PC-3 (cell line): Measurements from ENCODE around the gene LRRC42. TPM values are rescaled to one million over a fixed set of nuclear protein-coding genes. Genes with fewer than 3 reads are reported as not detected.

Experiments used
- ATAC-seq: fragments of 200-7000 bp; cut with Tn5 transposase; 2 replicates; pipeline ENCODE4 v1.9.1; 2020; ENCODE audit warnings: mild to moderate bottlenecking, moderate library complexity
- BruUV-seq: library from RNA; stranded (reverse); fragments of 400-500 nt; replicated peaks from 2 replicates; lab custom pipeline; 2021; lab: Mats Ljungman, UMichigan
- CTCF ChIA-PET: fragments of 300-600 bp; sonication (Branson Sonifier 250); formaldehyde crosslinking; loops from one replicate; lab custom pipeline; 2022; ENCODE audit warnings: antibody characterized with exemption; lab: Charles Lee
- POLR2A ChIA-PET: fragments of 300-600 bp; sonication (Branson Sonifier 250); formaldehyde crosslinking; loops from one replicate; lab custom pipeline; 2022; ENCODE audit warnings: antibody characterized with exemption; ENCODE audit not compliant: unreplicated experiment; lab: Charles Lee
- DNase-seq: peaks from one replicate; pipeline ENCODE4 v3.0.0-alpha.2; 2015
- H2AFZ ChIP-seq: fragments of 300-600 bp; sonication (generic); 2 replicates; pipeline ENCODE4 v1.6.0; 2016; ENCODE audit warnings: antibody characterized with exemption, low read length
- H3F3A ChIP-seq: fragments of 300-600 bp; sonication (generic); one replicate; pipeline ENCODE4 v1.6.0; 2017; ENCODE audit warnings: antibody characterized with exemption, low read length, control low read depth, mild to moderate bottlenecking; ENCODE audit not compliant: unreplicated experiment
- H3K27ac ChIP-seq: fragments of 300-600 bp; sonication (generic); 2 replicates; pipeline ENCODE4 v1.5.1; 2016; ENCODE audit warnings: mild to moderate bottlenecking, low read length
- H3K27me3 ChIP-seq: fragments of 300-600 bp; sonication (generic); 2 replicates; pipeline ENCODE4 v1.6.1; 2016; ENCODE audit warnings: low read length, mixed read lengths
- H3K36me3 ChIP-seq: fragments of 300-600 bp; sonication (generic); 2 replicates; pipeline ENCODE4 v1.6.1; 2016; ENCODE audit warnings: low read depth, mixed run types, low read length, mixed read lengths
- H3K4me1 ChIP-seq: fragments of 300-600 bp; sonication (generic); 2 replicates; pipeline ENCODE4 v1.5.1; 2016; ENCODE audit warnings: low read length; ENCODE audit not compliant: insufficient read depth
- H3K4me2 ChIP-seq: fragments of 300-600 bp; sonication (generic); 2 replicates; pipeline ENCODE4 v1.6.0; 2016; ENCODE audit warnings: low read length
- H3K4me3 ChIP-seq: fragments of 300-600 bp; sonication (generic); 2 replicates; pipeline ENCODE4 v1.5.1; 2016; ENCODE audit warnings: mild to moderate bottlenecking, low read length, mixed read lengths
- H3K79me2 ChIP-seq: fragments of 300-600 bp; sonication (generic); 2 replicates; pipeline ENCODE4 v1.6.1; 2017; ENCODE audit warnings: low read length, mixed read lengths
- H3K9ac ChIP-seq: fragments of 300-600 bp; sonication (generic); 2 replicates; pipeline ENCODE4 v1.6.0; 2016; ENCODE audit warnings: mild to moderate bottlenecking, low read length
- H3K9me2 ChIP-seq: fragments of 300-600 bp; sonication (generic); replicated peaks from 2 replicates; pipeline ENCODE4 v1.6.1; 2016; ENCODE audit warnings: mixed run types, low read length, mixed read lengths
- H3K9me3 ChIP-seq: fragments of 300-600 bp; sonication (generic); 2 replicates; pipeline ENCODE4 v1.6.1; 2016; ENCODE audit warnings: low read length, mixed read lengths
- H4K20me1 ChIP-seq: fragments of 300-600 bp; sonication (generic); 2 replicates; pipeline ENCODE4 v1.6.1; 2016; ENCODE audit warnings: low read length, mixed read lengths
- CTCF ChIP-seq: fragments of 300-600 bp; sonication (generic); conservative IDR thresholded peaks from 2 replicates; pipeline ENCODE4 v1.5.1; 2017; ENCODE audit warnings: antibody characterized with exemption, low read depth, mild to moderate bottlenecking, low read length
- EZH2 ChIP-seq: fragments of 300-600 bp; sonication (generic); IDR thresholded peaks from one replicate; pipeline ENCODE4 v1.6.1; 2017; ENCODE audit warnings: antibody characterized with exemption, mild to moderate bottlenecking, low read length; ENCODE audit not compliant: unreplicated experiment
- EZH2phosphoT487 ChIP-seq: fragments of 300-600 bp; sonication (generic); IDR thresholded peaks from 2 replicates; pipeline ENCODE4 v1.6.1; 2018; ENCODE audit warnings: mild to moderate bottlenecking, antibody characterized with exemption, low read length, borderline replicate concordance
- intact Hi-C: fragments of 100-400 bp; cut with micrococcal nuclease; formaldehyde crosslinking; loops from 2 replicates; pipeline ENCODE4 v1.9.0; 2023
- total RNA-seq: library from RNA; depleted of rRNA; stranded (reverse); fragments of >200 nt; gene quantifications from 2 replicates; pipeline ENCODE4 v1.2.3, GENCODE V29; 2014

LRRC42 gene
- total RNA-seq, 1 experiment from 2014 or later: 27.3 TPM

GRCh38 chr1:53930932-53931331 lies 15.2 kb upstream of the LRRC42 start:
- intact Hi-C loops: no loop called here

GRCh38 chr1:53931523-53931922 lies 14.6 kb upstream of the LRRC42 start:
- H3K79me2 ChIP-seq: no peaks in the 10 kb centered on the region
- intact Hi-C loops: no loop called here
- H3K4me2 ChIP-seq: no peak overlapping the region
- no peaks in the 10 kb centered on the region for H4K20me1 ChIP-seq
- no peaks in the 10 kb centered on the region for H3F3A ChIP-seq
- ATAC-seq (no peak), DNase-seq (no peak)
- H3K27me3 ChIP-seq: no peaks in the 10 kb centered on the region
- H2AFZ ChIP-seq: no peak overlapping the region
- no peak overlapping the region for H3K4me3 ChIP-seq
- H3K36me3 ChIP-seq: peaks cover 29% of the 10 kb centered on the region
- POLR2A ChIA-PET: no interaction called here
- no peaks in the 10 kb centered on the region for H3K9me2 ChIP-seq
- H3K27ac ChIP-seq: no peak overlapping the region
- CTCF ChIA-PET: no interaction called here
- peaks cover 11% of the 10 kb centered on the region; the same call in 1 of the 2 replicates for H3K9me3 ChIP-seq
- H3K4me1 ChIP-seq: no peaks in the 10 kb centered on the region
- no peak overlapping the region for H3K9ac ChIP-seq
- BruUV-seq: no TSS peak
- TF ChIP-seq EZH2phosphoT487 (no peak), CTCF (no peak), EZH2 (no peak)

More at GRCh38 chr1:53930932-53931331, 15.2 kb upstream of the LRRC42 start:
- ChIA-PET CTCF (no interaction called here), POLR2A (no interaction called here)
- TF ChIP-seq EZH2 (no peak), CTCF (no peak), EZH2phosphoT487 (no peak)
- ATAC-seq: no peak
- Histone ChIP-seq H3K4me3 (no peak overlapping the region), H2AFZ (no peak overlapping the region), H3F3A (no peaks in the 10 kb centered on the region), H3K9me2 (no peaks in the 10 kb centered on the region), H3K27me3 (no peaks in the 10 kb centered on the region), H3K9me3 (peaks cover 11% of the 10 kb centered on the region; the same call in 1 of the 2 replicates), H3K4me2 (no peak overlapping the region), H3K79me2 (no peaks in the 10 kb centered on the region), H3K27ac (no peak overlapping the region), H3K4me1 (no peaks in the 10 kb centered on the region), H4K20me1 (no peaks in the 10 kb centered on the region), H3K9ac (no peak overlapping the region), H3K36me3 (peaks cover 26% of the 10 kb centered on the region)
- BruUV-seq: no TSS peak
- no peak for DNase-seq

GRCh38 chr1:53934170-53934765 lies 11.9 kb upstream of the LRRC42 start:
- ATAC-seq: no peak
- H3K36me3 ChIP-seq: peaks cover 29% of the 10 kb centered on the region
- H3K9ac ChIP-seq: no peak overlapping the region
- no TSS peak for BruUV-seq
- no peaks in the 10 kb centered on the region for H4K20me1 ChIP-seq
- peaks cover 19% of the 10 kb centered on the region for H3K4me1 ChIP-seq
- DNase-seq: no peak
- peaks cover 5% of the 10 kb centered on the region for H3F3A ChIP-seq
- H3K9me2 ChIP-seq: no peaks in the 10 kb centered on the region
- H2AFZ ChIP-seq: no peak overlapping the region
- TF ChIP-seq EZH2 (no peak), EZH2phosphoT487 (no peak)
- H3K79me2 ChIP-seq: no peaks in the 10 kb centered on the region
- H3K4me3 ChIP-seq: no peak overlapping the region
- POLR2A ChIA-PET: no interaction called here
- H3K27ac ChIP-seq: no peak overlapping the region
- intact Hi-C loops: no loop called here
- H3K4me2 ChIP-seq: no peak overlapping the region
- peaks cover 11% of the 10 kb centered on the region; the same call in 1 of the 2 replicates for H3K9me3 ChIP-seq
- CTCF ChIA-PET: no interaction called here
- no peaks in the 10 kb centered on the region for H3K27me3 ChIP-seq
